ENCODE data around the gene ARHGEF40. TPM values are rescaled to one million over a fixed set of nuclear protein-coding genes. Genes with fewer than 3 reads are reported as not detected.

Gene ARHGEF40
- total and polyA plus RNA-seq, 12 donors = 14.2 to 25.2 (median 17.8) TPM

DNA sequence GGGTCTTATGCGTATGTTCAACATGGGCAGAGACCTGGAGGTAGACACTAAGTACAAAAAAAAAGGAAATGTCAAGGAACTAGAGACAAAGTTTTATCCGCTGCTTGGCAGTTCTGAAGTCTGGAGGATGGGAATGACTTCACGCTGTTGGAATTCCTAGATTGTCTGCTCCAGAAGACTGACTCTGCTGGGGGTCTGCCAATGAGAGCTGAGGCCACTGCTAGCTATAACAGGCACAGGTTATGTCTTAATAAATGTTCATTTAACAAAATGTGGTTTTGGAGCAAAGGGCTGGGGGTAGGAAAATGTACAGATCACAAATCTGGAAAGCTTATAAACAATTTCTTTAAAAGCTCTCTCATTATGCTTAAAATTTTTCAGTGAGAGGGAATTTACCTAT is 6.6 kb upstream of the ARHGEF40 start:
- intact Hi-C loops (cut with DNase I) = no loop called here

DNA sequence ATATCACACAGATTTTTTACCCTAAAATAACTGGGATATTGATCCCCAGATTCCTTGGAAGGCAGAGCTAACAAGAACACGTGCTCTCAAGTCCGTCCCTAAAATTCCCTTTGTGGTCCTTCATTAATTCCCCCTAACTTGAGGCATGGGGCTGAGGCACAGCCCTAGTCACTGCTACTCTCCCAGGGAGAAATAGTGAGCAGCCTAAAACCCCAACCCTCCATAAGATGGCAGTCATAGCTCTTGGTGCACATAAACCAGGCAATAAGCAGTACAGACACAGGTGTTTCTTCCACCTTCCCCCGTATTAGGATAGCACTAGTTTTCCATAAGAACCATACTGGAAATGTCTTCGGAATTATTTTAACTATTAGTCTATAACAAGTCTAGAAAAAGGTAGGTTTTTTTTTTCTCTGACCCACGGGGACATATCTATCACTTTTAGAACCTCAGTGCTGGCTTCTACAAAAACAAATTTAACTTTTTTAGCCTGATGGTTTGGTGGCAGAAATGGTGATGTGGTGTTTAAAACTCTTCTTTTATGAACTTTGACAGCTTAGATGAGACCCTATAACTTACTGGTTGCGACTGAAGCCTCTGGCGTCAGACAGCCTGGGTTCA is 3.1 kb upstream of the ARHGEF40 start:
- TF ChIP-seq, protein P1, sequence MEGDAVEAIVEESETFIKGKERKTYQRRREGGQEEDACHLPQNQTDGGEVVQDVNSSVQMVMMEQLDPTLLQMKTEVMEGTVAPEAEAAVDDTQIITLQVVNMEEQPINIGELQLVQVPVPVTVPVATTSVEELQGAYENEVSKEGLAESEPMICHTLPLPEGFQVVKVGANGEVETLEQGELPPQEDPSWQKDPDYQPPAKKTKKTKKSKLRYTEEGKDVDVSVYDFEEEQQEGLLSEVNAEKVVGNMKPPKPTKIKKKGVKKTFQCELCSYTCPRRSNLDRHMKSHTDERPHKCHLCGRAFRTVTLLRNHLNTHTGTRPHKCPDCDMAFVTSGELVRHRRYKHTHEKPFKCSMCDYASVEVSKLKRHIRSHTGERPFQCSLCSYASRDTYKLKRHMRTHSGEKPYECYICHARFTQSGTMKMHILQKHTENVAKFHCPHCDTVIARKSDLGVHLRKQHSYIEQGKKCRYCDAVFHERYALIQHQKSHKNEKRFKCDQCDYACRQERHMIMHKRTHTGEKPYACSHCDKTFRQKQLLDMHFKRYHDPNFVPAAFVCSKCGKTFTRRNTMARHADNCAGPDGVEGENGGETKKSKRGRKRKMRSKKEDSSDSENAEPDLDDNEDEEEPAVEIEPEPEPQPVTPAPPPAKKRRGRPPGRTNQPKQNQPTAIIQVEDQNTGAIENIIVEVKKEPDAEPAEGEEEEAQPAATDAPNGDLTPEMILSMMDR (IDR thresholded peaks at IDR 0.05) = no peak
- 82 to 83% methylated on average over 7 of the region's 7 CpGs for WGBS, 2 donors
- intact Hi-C loops (cut with DNase I) = loop anchor here in 3 of 10 donors (5.0 kb wide), 2 partner anchors 35 to 40 kb away; partner anchors contain the start of gene TMEM253 (in 1 of the 3)

More for the DNA sequence above, 6.6 kb upstream of the ARHGEF40 start:
- Histone ChIP-seq H3K27ac (no peak overlapping the region), H3K4me1 (peaks cover under 1 to 14% (median 6%) of the 10 kb centered on the region in 9 donors), H3K9me3 (no peaks in the 10 kb centered on the region), H3K4me3 (no peak overlapping the region), H3K36me3 (no peaks in the 10 kb centered on the region), H3K27me3 (peaks cover 0 to 3% (median 0%) of the 10 kb centered on the region in 7 donors)
- 37 to 42% methylated on average over 3 of the region's 3 CpGs for WGBS, 2 donors
- TF ChIP-seq, protein P1 (IDR thresholded peaks at IDR 0.05) = no peak
- no peak for DNase-seq
- ATAC-seq = peak in 2 of 8 donors; percentile 55 to 67

DNA sequence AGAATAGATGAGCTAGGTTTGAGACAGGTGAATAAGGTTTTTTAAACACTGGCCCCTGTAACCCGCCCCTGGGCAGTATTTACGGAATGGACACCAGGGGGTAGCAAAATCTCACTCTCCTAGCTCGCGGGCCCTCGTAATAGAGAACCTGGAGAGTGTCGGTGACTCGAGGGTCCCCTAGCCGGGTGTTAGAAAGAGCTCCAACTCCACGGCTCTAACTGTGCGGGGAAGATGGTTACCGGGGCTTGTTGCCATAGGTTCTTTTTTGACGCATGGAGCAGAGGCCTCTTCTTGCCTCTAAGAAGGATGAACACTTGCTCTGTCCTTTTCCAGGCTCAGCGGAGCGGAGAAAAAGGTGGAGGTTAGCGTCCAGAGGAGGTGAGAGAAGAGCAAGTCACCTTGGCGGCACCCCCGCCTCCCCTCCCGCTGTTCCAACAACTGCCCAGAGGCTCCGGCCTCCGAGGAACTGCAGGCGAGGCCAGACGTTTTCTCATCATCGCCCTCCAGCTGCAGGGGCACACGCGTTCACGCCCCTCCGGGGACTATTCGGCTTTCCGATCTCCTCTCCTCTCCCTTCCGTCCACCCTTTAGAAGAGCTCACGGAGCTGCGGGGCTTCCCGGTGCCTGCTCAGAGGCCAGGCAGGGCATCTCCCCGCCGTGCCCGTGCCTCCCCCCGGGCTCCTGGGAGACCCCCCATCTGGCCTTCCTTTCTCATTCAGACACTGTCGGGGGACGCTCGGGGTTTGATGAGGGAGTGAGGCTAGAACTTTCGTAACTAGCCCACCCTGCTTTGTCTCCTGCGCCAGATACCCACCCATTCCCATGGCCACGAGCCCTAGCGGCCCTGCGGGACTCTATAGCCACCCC is 1.4 kb upstream of the ARHGEF40 start:
- H3K27me3 ChIP-seq = peaks cover 0 to 17% (median 0%) of the 10 kb centered on the region in 7 donors
- 3% methylated on average over 44 to 45 of the region's 45 CpGs for WGBS, 2 donors
- peaks cover 6 to 43% (median 35%) of the 10 kb centered on the region in 9 donors for H3K4me1 ChIP-seq
- peak overlapping the region; percentile 61 to 86 (median 78) for H3K4me3 ChIP-seq
- H3K36me3 ChIP-seq = peaks cover 0 to 11% (median 2%) of the 10 kb centered on the region in 9 donors
- no peaks in the 10 kb centered on the region for H3K9me3 ChIP-seq
- TF ChIP-seq, protein P1 (IDR thresholded peaks at IDR 0.05) = peak; percentile 49 to 81 (median 69)
- peak overlapping the region in 9 of 10 donors; percentile 64 to 98 (median 95) for H3K27ac ChIP-seq
- intact Hi-C loops (cut with DNase I) = loop anchor here (1.0 to 5.0 kb wide), 7 partner anchors 24 to 39 kb away; partner anchors contain the start of gene TMEM253 (in 1 of the 10)
- ATAC-seq = peak; percentile 23 to 63 (median 48)
- peak; percentile 38 to 73 for DNase-seq

More for the DNA sequence above, 3.1 kb upstream of the ARHGEF40 start:
- H3K36me3 ChIP-seq = no peaks in the 10 kb centered on the region
- peak overlapping the region in 1 of 10 donors; percentile 1 for H3K27ac ChIP-seq
- peaks cover 6 to 37% (median 27%) of the 10 kb centered on the region in 9 donors for H3K4me1 ChIP-seq
- no peak for DNase-seq
- peaks cover 0 to 17% (median 0%) of the 10 kb centered on the region in 7 donors for H3K27me3 ChIP-seq
- no peaks in the 10 kb centered on the region for H3K9me3 ChIP-seq
- no peak overlapping the region for H3K4me3 ChIP-seq
- ATAC-seq = no peak
